Medulla oblongata (tissue), 1 donor: ENCODE data around the gene GPBP1L1.

Source experiments
- DNase-seq: peaks from one replicate; pipeline ENCODE4 v3.0.0-alpha.2; 2015; ENCODE audit errors: extremely low spot score

Gene GPBP1L1

GRCh38 chr1:45589861-45590260 lies 96.5 kb downstream of the GPBP1L1 start:
- DNase-seq = no peak

DNA sequence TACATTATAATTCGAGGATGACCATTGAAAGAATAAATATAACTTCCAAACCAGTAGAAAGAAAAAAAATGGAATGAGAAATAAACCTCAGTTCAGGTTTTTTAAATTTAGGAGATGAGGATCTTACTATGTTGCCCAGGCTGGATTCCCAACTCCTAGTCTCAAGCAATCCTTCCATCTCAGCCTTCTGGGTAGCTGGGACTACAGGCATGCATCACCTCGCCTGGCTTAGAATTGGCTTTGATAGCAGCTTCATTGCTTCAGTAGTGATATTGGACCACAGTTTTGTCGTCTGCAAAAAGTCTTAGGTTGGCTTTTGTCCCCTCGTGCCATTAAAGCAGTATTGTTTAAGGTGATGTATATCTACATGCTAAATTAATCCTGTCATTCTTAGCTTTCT lies 99.6 kb downstream of the GPBP1L1 start:
- no peak for DNase-seq

DNA sequence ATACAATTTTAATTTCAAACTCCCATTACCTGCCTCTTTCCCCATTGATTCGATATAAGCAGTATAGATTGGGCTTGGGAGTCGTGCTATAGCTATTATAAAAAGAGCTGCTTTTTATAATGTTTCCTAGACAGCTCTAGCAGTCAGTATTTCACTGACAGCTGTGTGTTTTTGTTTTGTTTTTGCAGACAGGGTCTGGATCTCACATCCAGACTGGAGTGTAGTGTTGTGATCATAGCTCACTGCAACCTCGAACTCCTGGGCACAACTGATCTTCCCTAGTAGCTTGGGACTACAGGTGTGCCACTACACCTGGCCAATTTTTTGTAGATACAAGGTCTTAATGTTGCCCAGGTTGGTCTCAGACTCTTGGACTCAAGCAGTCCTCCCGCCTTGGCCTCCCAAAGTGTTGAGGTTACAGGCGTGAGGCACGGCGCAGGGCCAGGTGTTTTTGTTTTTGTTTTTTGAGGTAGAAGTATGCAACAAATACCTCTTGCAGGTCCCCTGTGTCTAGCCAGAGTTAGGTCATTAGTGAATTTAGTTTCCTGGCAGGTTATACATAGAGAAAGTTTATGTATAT lies 100.7 kb downstream of the GPBP1L1 start:
- no peak for DNase-seq

DNA sequence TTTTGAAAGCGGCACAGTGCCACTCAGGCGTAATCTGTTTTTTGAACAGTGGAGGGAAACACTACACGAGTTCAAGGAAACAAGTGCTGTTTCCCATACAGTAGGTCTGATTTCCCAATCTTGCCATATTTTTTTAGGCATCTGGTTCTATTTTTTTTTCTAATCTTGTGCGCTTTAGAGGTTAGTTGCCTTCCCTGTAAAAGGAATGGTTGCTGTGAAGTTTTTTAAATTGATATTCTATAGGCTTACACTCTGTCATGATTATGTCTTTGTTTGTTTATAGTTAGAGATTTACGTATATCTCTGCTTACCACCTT lies 101.3 kb downstream of the GPBP1L1 start:
- no peak for DNase-seq

GRCh38 chr1:45584351-45585109 lies 101.8 kb downstream of the GPBP1L1 start:
- peak; percentile 90 for DNase-seq

DNA sequence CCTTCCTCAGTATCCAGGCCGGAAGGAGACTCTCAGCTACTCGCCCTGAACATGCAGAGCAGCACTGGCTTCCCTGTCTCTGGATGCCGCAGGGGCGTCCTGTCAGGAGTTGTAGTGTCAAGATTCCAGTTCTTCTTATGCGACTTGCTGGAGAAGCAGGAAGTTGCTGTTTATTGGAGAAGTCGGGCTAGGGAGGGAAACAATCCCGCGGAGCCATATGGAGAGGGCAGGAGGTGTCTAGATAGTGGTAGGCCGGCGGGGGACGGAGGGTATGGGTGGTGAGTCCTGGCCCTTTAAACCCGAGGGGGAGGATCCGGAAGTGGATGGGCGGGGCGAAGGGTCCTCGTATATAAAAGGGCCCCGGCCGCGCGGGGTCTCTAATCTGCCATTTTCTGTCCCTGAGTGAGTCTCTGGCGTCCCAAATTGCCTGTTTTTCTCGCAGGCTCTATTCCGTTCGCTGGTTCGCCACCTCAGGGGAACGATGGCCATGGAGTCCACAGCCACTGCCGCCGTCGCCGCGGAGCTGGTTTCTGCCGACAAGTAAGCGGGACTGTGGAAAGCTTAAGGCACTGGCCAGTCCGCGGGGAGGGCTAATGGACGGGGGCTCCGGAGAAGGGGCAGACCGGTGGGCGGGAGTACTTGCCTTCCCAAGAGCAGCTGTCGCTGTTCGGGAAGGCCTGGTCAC lies 102.5 kb downstream of the GPBP1L1 start, which contains the start of gene NASP:
NASP (plus strand) TSS at position 376 of the 685 bp plus-strand sequence; CDS start at position 482, 106 bp downstream.
- DNase-seq = peak; percentile 93

- peak; percentile 99 for DNase-seq
Measured at GRCh38 chr1:45583264-45583665, 103.1 kb downstream of the GPBP1L1 start.
